ENCODE results near the gene UPK3BL2.
"Not testable (repeated sequence)": the region's sequence is repeated elsewhere in the genome, so short reads cannot be mapped to it uniquely, and the experiment has no call there.

- not testable (repeated sequence) for TF ChIP-seq POLR2A, CTCF (IDR thresholded peaks at IDR 0.05)
Measured at GRCh38 chr7:102517550-102518147, 25.8 kb downstream of the UPK3BL2 start, which contains the start of gene RASA4B.
